ENCODE data around the gene SPATA19.

- no peak for TF ChIP-seq CTCF (IDR thresholded peaks at IDR 0.05; ENCODE audit: low read length)
- no peak for TF ChIP-seq EZH2 (IDR thresholded peaks at IDR 0.05; ENCODE audit: borderline replicate concordance, low read length)
These were observed 44.0 kb downstream of the SPATA19 start for GRCh38 chr11:133801356-133801755.
